Glomerular visceral epithelial cell (primary cell): ENCODE data around the gene FAF1.

ENCODE experiments used
- DNase-seq: peaks from one replicate; pipeline ENCODE4 v3.0.0-alpha.2; 2016; ENCODE audit errors: extremely low spot score

The FAF1 gene

GRCh38 chr1:50490640-50491039 lies 469.4 kb downstream of the FAF1 start:
- DNase-seq = no peak

- DNase-seq = no peak
Observed at GRCh38 chr1:50488876-50489275, 471.2 kb downstream of the FAF1 start.

GRCh38 chr1:50488356-50488755 lies 471.7 kb downstream of the FAF1 start:
- DNase-seq = no peak

- DNase-seq = no peak
Observed at GRCh38 chr1:50487725-50488124, 472.3 kb downstream of the FAF1 start.

- DNase-seq = no peak
Observed at GRCh38 chr1:50481142-50481736, 478.8 kb downstream of the FAF1 start.

GRCh38 chr1:50476800-50477199 lies 483.3 kb downstream of the FAF1 start:
- no peak for DNase-seq

- no peak for DNase-seq
Observed at GRCh38 chr1:50474859-50475809, 484.9 kb downstream of the FAF1 start.

GRCh38 chr1:50473513-50473912 lies 486.6 kb downstream of the FAF1 start:
- DNase-seq = no peak

- DNase-seq = no peak
Observed at GRCh38 chr1:50471967-50472366, 488.1 kb downstream of the FAF1 start.

GRCh38 chr1:50462964-50463363 lies 497.1 kb downstream of the FAF1 start:
- DNase-seq = no peak

GRCh38 chr1:50458507-50458906 lies 501.6 kb downstream of the FAF1 start:
- no peak for DNase-seq

- no peak for DNase-seq
Observed at GRCh38 chr1:50454911-50455310, 505.2 kb downstream of the FAF1 start.

GRCh38 chr1:50453266-50453665 lies 506.8 kb downstream of the FAF1 start:
- DNase-seq = no peak

GRCh38 chr1:50452700-50453099 lies 507.4 kb downstream of the FAF1 start:
- DNase-seq = no peak

- DNase-seq = no peak
Observed at GRCh38 chr1:50450861-50451653, 509.0 kb downstream of the FAF1 start.

GRCh38 chr1:50447961-50448360 lies 512.1 kb downstream of the FAF1 start:
- no peak for DNase-seq

- DNase-seq = no peak
Observed at GRCh38 chr1:50441183-50441582, 518.9 kb downstream of the FAF1 start.

GRCh38 chr1:50438945-50439344 lies 521.1 kb downstream of the FAF1 start:
- no peak for DNase-seq

- DNase-seq = no peak
Observed at GRCh38 chr1:50436489-50436888, 523.6 kb downstream of the FAF1 start.

- no peak for DNase-seq
Observed at GRCh38 chr1:50430010-50430405, 530.1 kb downstream of the FAF1 start.

GRCh38 chr1:50427818-50428779 lies 532.0 kb downstream of the FAF1 start:
- DNase-seq = no peak
